ENCODE data around the gene ARPC3.

- no peak for TF ChIP-seq CTCF (IDR thresholded peaks at IDR 0.05)
- TF ChIP-seq POLR2A (IDR thresholded peaks at IDR 0.05) = no peak
These were observed 28.9 kb downstream of the ARPC3 start for GRCh38 chr12:110421159-110421661.

Measured in thyroid gland (tissue), 4 donors.